ENCODE results near the gene SPATA33. TPM values are rescaled to one million over a fixed set of nuclear protein-coding genes. Genes with fewer than 3 reads are reported as not detected.

Gene SPATA33
- total RNA-seq, 4 donors from 2014 or later = 1.7 to 5.3 (median 3.2) TPM

- TF ChIP-seq POLR2AphosphoS5 (IDR thresholded peaks at IDR 0.05) = no peak
- TF ChIP-seq EP300 (IDR thresholded peaks at IDR 0.05) = no peak
- TF ChIP-seq POLR2A (IDR thresholded peaks at IDR 0.05) = no peak
- no peak for TF ChIP-seq CTCF (IDR thresholded peaks at IDR 0.05)
- H3K27ac ChIP-seq = no peak overlapping the region
- peaks cover 0 to 18% of the 10 kb centered on the region in 2 donors for H3K36me3 ChIP-seq
- no peak for ATAC-seq
- H3K4me1 ChIP-seq = peaks cover 0 to 13% (median 5%) of the 10 kb centered on the region in 3 donors
- H3K9me3 ChIP-seq = no peaks in the 10 kb centered on the region
- peaks cover 9% of the 10 kb centered on the region for H3K27me3 ChIP-seq
- peak overlapping the region in 1 of 2 donors; percentile 24 for H3K4me3 ChIP-seq
- WGBS, 2 donors (ENCODE audit: low coverage in 1 of 2) = no CpG with 5 or more reads among the region's 48 CpGs
Observed at GRCh38 chr16:89711601-89712273, 54.1 kb downstream of the SPATA33 start.

DNA sequence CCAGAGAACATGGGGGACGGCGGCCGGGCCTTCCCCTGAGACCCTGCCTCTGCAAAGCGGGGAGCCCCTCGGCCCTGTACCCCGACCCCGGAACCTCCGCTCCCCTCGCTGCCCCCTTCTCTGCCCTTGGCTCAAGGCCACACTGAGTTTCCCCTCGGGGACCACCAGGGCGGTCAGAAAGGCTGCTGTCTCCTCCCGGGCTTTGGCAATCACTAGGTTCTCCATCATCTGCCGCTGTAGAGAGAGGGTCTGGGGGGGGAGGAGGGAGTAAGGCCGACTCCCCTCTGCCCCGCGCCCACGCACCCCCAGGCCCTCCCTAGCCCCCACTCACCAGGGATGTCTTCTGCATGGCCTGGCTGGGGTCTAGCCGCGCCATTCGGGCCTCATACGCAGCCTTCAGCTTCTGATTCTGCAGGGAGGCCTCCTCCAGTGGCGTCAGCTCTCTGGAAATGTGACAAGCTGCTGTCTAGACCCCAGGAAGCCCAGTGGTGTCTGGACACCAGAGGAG lies 54.7 kb downstream of the SPATA33 start:
- peaks cover 0 to 18% of the 10 kb centered on the region in 2 donors for H3K36me3 ChIP-seq
- WGBS, 2 donors (ENCODE audit: low coverage in 1 of 2) = no CpG with 5 or more reads among the region's 22 CpGs
- H3K27me3 ChIP-seq = peaks cover 9% of the 10 kb centered on the region
- H3K27ac ChIP-seq = no peak overlapping the region
- no peak for TF ChIP-seq EP300 (IDR thresholded peaks at IDR 0.05)
- no peak for TF ChIP-seq POLR2A (IDR thresholded peaks at IDR 0.05)
- no peak for TF ChIP-seq POLR2AphosphoS5 (IDR thresholded peaks at IDR 0.05)
- TF ChIP-seq CTCF (IDR thresholded peaks at IDR 0.05) = no peak
- H3K4me3 ChIP-seq = peak overlapping the region in 1 of 2 donors; percentile 24
- ATAC-seq = no peak
- H3K9me3 ChIP-seq = no peaks in the 10 kb centered on the region
- H3K4me1 ChIP-seq = peaks cover 0 to 13% (median 5%) of the 10 kb centered on the region in 3 donors

DNA sequence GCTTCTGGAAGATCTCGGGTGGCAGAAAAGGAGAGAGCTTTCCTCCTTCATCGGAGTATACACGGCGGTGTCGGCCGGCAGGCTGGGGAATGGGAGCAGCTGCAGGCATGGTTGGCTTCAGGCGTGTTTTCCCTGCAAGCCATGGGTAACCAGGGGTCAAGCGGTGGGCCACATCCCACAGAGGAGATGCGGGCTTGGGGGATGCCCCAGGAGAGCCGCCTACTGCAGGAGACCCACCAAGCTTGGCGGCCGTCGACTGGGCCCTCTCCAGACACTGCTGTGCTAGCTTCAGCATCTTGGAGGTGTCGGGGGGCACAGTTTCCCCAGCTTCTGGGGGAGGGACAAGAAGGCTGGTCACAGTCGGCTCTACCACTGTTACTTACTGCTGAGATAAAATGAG lies 58.9 kb downstream of the SPATA33 start:
- ATAC-seq = no peak
- Histone ChIP-seq H3K4me3 (no peak overlapping the region), H3K27ac (no peak overlapping the region), H3K27me3 (peaks cover 9% of the 10 kb centered on the region), H3K36me3 (peaks cover 0 to 10% of the 10 kb centered on the region in 2 donors), H3K9me3 (no peaks in the 10 kb centered on the region), H3K4me1 (peaks cover 0 to 29% (median 12%) of the 10 kb centered on the region in 3 donors)
- 100% methylated on average over 1 of the region's 15 CpGs; no CpG with 5 or more reads in 1 of the 2 donors for WGBS, 2 donors (ENCODE audit: low coverage in 1 of 2)
- TF ChIP-seq EP300 (IDR thresholded peaks at IDR 0.05) = no peak
- TF ChIP-seq POLR2AphosphoS5 (IDR thresholded peaks at IDR 0.05) = no peak
- no peak for TF ChIP-seq POLR2A (IDR thresholded peaks at IDR 0.05)
- TF ChIP-seq CTCF (IDR thresholded peaks at IDR 0.05) = no peak

- Histone ChIP-seq H3K9me3 (no peaks in the 10 kb centered on the region), H3K4me3 (no peak overlapping the region), H3K4me1 (peaks cover 0 to 29% (median 7%) of the 10 kb centered on the region in 3 donors), H3K27me3 (peaks cover 7% of the 10 kb centered on the region), H3K36me3 (peaks cover 0 to 10% of the 10 kb centered on the region in 2 donors), H3K27ac (no peak overlapping the region)
- no peak for TF ChIP-seq POLR2A (IDR thresholded peaks at IDR 0.05)
- no peak for TF ChIP-seq EP300 (IDR thresholded peaks at IDR 0.05)
- TF ChIP-seq CTCF (IDR thresholded peaks at IDR 0.05) = no peak
- WGBS, 2 donors (ENCODE audit: low coverage in 1 of 2) = 77% methylated on average over 3 of the region's 29 CpGs; no CpG with 5 or more reads in 1 of the 2 donors
- no peak for ATAC-seq
Observed at GRCh38 chr16:89716916-89717687, 59.5 kb downstream of the SPATA33 start.

Measured in gastroesophageal sphincter (tissue), 4 donors.